Measurements from ENCODE around the gene ANKS1B.

DNA sequence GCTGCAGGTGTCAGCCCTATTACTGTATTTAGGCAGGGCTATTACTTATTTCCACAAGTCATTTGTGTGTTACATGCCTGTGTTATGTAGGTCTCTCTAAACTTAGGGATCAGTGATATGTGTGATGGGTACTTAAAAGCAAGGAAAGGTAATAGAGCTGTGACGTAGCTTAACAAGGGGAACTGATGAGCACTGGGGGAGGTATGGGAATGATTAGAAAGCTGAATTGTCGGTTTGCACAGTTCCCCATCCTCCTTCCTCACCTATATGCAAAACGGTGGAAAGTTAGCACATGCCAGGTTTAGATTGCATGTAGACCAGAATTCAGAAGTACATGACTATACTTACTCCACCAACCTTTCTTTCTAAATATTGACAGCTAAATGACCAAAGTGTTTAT, 831.4 kb downstream of the ANKS1B start:
- TF ChIP-seq, protein P1, sequence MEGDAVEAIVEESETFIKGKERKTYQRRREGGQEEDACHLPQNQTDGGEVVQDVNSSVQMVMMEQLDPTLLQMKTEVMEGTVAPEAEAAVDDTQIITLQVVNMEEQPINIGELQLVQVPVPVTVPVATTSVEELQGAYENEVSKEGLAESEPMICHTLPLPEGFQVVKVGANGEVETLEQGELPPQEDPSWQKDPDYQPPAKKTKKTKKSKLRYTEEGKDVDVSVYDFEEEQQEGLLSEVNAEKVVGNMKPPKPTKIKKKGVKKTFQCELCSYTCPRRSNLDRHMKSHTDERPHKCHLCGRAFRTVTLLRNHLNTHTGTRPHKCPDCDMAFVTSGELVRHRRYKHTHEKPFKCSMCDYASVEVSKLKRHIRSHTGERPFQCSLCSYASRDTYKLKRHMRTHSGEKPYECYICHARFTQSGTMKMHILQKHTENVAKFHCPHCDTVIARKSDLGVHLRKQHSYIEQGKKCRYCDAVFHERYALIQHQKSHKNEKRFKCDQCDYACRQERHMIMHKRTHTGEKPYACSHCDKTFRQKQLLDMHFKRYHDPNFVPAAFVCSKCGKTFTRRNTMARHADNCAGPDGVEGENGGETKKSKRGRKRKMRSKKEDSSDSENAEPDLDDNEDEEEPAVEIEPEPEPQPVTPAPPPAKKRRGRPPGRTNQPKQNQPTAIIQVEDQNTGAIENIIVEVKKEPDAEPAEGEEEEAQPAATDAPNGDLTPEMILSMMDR (IDR thresholded peaks at IDR 0.05), result no peak
- no peak for TF ChIP-seq POLR2A (IDR thresholded peaks at IDR 0.05)
